GM08714 (cell line): ENCODE data around the gene TRDMT1.

Source experiments
- H3K4me3 ChIP-seq: fragments of 200-500 bp; sonication (Bioruptor generic); 2 replicates; pipeline ENCODE4 v1.5.1; 2014; ENCODE audit warnings: mild to moderate bottlenecking, low read length, inconsistent platforms
- ZNF274 ChIP-seq: IDR thresholded peaks from 2 replicates; pipeline ENCODE4 v1.6.1; 2012; ENCODE audit warnings: mild to moderate bottlenecking, low read depth, low read length

TRDMT1 gene

DNA sequence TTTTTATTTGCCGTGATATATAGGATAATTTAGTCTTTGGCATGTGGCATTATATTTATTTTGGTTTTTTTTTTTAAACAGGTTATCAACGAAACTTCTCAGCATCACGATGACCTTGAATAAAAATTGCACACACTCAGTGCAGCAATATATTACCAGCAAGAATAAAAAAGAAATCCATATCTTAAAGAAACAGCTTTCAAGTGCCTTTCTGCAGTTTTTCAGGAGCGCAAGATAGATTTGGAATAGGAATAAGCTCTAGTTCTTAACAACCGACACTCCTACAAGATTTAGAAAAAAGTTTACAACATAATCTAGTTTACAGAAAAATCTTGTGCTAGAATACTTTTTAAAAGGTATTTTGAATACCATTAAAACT is 35.7 kb upstream of the TRDMT1 start:
- TF ChIP-seq ZNF274: no peak
- H3K4me3 ChIP-seq: no peak overlapping the region

DNA sequence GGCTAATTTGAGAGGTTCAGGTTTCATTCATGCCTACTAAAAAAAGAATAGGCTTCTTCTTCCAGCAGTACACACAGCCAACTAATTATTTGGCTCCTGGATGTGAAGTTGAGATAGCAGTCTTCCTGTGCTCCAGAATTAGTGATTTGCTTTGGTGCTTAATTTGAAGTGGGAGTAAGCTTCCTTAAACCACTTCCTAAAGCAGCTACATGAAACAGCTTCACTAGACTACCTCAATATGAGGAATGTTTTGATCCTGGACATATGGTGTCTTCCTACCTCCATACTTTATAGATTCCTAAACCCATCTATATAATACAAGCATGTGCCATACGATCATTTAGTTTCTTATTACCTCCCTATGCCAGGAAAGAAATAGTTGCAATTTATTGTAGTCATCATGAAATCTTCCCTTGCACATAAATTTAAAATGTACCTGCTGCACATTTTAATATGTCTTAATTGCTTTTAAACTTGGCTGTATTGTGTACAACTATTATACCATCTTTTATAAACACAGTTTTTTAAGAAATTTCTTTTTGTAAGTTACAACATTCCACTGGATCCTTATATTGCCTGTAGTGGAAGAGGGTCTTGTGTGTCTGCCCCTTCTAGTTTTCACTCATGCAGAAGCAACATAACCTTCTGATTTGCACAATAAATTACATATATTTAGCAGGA is 35.1 kb upstream of the TRDMT1 start:
- TF ChIP-seq ZNF274: no peak
- H3K4me3 ChIP-seq: no peak overlapping the region

DNA sequence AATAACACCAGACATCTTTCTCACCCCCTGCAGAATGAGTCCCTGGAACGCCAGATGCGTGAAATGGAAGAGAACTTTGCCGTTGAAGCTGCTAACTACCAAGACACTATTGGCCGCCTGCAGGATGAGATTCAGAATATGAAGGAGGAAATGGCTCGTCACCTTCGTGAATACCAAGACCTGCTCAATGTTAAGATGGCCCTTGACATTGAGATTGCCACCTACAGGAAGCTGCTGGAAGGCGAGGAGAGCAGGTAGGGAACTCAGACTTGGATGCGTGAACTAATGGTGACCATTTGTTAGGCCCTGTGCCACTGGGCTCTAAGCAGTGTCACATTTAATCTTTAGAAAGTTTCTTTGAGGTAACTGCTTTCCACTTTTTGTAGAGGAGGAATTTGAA is 33.7 kb upstream of the TRDMT1 start:
- H3K4me3 ChIP-seq: no peak overlapping the region
- no peak for TF ChIP-seq ZNF274

- H3K4me3 ChIP-seq: no peak overlapping the region
- no peak for TF ChIP-seq ZNF274
Observed at GRCh38 chr10:17234431-17234945, 33.0 kb upstream of the TRDMT1 start.

- no peak for TF ChIP-seq ZNF274
- H3K4me3 ChIP-seq: no peak overlapping the region
Observed at GRCh38 chr10:17233286-17233991, 32.0 kb upstream of the TRDMT1 start.

GRCh38 chr10:17232276-17232960 is 30.9 kb upstream of the TRDMT1 start:
- no peak overlapping the region; the same call in 1 of the 2 replicates for H3K4me3 ChIP-seq
- no peak for TF ChIP-seq ZNF274

- no peak for TF ChIP-seq ZNF274
- H3K4me3 ChIP-seq: no peak overlapping the region; the same call in 1 of the 2 replicates
Observed at GRCh38 chr10:17231788-17232187, 30.3 kb upstream of the TRDMT1 start.

DNA sequence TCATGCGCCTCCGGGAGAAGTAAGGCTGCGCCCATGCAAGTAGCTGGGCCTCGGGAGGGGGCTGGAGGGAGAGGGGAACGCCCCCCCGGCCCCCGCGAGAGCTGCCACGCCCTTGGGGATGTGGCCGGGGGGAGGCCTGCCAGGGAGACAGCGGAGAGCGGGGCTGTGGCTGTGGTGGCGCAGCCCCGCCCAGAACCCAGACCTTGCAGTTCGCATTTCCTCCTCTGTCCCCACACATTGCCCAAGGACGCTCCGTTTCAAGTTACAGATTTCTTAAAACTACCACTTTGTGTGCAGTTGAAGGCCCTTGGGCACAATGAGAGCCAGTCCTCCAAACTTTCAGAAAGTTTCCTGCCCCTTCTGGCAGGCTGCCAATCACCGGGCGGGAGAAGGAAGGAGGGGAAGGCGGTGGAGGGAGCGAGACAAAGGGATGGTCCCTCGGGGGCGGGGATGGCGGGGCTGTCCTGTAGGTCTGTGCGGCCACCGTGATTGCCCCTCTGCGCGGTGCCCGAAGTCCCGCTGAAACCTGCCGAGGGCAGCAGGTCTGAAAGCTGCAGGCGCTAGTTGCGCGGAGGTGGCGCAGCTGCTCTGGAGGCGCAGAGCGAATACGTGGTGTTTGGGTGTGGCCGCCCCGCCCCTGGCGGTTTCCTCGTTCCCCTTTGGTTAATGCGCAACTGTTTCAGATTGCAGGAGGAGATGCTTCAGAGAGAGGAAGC is 28.7 kb upstream of the TRDMT1 start:
- H3K4me3 ChIP-seq: peak overlapping the region; percentile 64
- TF ChIP-seq ZNF274: no peak

GRCh38 chr10:17229717-17229966 is 28.2 kb upstream of the TRDMT1 start:
- TF ChIP-seq ZNF274: no peak
- H3K4me3 ChIP-seq: peak overlapping the region; percentile 64

DNA sequence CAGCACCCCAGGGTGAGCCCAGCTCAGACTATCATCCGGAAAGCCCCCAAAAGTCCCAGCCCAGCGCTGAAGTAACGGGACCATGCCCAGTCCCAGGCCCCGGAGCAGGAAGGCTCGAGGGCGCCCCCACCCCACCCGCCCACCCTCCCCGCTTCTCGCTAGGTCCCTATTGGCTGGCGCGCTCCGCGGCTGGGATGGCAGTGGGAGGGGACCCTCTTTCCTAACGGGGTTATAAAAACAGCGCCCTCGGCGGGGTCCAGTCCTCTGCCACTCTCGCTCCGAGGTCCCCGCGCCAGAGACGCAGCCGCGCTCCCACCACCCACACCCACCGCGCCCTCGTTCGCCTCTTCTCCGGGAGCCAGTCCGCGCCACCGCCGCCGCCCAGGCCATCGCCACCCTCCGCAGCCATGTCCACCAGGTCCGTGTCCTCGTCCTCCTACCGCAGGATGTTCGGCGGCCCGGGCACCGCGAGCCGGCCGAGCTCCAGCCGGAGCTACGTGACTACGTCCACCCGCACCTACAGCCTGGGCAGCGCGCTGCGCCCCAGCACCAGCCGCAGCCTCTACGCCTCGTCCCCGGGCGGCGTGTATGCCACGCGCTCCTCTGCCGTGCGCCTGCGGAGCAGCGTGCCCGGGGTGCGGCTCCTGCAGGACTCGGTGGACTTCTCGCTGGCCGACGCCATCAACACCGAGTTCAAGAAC is 27.7 kb upstream of the TRDMT1 start:
- H3K4me3 ChIP-seq: peak overlapping the region; percentile 64
- TF ChIP-seq ZNF274: no peak

GRCh38 chr10:17228091-17229015 is 26.9 kb upstream of the TRDMT1 start, which contains the start of gene VIM:
VIM (plus strand) TSS chr10:17228241; CDS start chr10:17229423, 1,182 bp downstream.
- no peak for TF ChIP-seq ZNF274
- H3K4me3 ChIP-seq: peak within 1 kb of the TSS; percentile 64

- TF ChIP-seq ZNF274: no peak
- H3K4me3 ChIP-seq: peak overlapping the region; percentile 64
Observed at GRCh38 chr10:17227367-17228090, 26.1 kb upstream of the TRDMT1 start.
